MM.1S (cell line): ENCODE results near the gene BCL2L1.

ENCODE experiments used
- EZH2phosphoT487 ChIP-seq: fragments of 300-600 bp; sonication (generic); IDR thresholded peaks from 2 replicates; pipeline ENCODE4 v1.6.1; 2018; ENCODE audit warnings: antibody characterized with exemption, low read length
- TF ChIP-seq, protein P1 (sequence below): fragments of 300-600 bp; sonication (generic); IDR thresholded peaks from 2 replicates; pipeline ENCODE4 v1.5.1; 2016; ENCODE audit warnings: antibody characterized with exemption, low read length, mixed read lengths

DNA sequence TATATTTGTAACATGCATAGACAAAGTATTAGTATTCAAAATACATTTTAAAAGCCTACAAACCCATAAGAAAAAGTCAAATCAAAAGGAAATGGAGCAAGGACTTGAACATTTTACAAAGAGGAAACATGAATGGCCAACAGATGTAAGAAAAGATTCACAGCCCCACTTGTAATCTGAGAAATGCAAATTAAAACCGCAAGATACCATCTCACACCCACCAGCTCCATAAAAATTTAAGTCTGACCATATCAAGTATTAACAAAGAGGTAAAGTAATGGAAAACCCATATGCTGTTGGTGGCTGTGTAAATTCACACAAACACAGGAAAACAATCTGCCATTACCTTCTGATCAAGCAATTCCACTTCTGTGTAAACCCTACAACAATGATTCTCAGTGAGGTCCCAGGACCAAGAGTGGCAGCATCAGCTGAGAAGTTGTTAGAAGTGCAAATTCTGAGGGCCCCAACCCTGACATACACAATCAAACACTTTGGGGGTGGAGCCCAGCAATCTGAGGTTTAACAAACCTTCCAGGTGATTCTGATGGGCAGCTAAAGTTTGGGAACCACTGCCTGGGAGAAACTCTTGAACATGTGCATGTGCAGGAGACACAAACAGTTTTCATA lies 30.9 kb downstream of the BCL2L1 start:
- TF ChIP-seq, protein P1, sequence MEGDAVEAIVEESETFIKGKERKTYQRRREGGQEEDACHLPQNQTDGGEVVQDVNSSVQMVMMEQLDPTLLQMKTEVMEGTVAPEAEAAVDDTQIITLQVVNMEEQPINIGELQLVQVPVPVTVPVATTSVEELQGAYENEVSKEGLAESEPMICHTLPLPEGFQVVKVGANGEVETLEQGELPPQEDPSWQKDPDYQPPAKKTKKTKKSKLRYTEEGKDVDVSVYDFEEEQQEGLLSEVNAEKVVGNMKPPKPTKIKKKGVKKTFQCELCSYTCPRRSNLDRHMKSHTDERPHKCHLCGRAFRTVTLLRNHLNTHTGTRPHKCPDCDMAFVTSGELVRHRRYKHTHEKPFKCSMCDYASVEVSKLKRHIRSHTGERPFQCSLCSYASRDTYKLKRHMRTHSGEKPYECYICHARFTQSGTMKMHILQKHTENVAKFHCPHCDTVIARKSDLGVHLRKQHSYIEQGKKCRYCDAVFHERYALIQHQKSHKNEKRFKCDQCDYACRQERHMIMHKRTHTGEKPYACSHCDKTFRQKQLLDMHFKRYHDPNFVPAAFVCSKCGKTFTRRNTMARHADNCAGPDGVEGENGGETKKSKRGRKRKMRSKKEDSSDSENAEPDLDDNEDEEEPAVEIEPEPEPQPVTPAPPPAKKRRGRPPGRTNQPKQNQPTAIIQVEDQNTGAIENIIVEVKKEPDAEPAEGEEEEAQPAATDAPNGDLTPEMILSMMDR: no peak
- no peak for TF ChIP-seq EZH2phosphoT487
